T follicular helper cell (primary cell): Measurements from ENCODE around the gene CDA.

Experiments
- DNase-seq: peaks from one replicate; pipeline ENCODE4 v3.0.0-alpha.2; 2020; ENCODE audit warnings: low read depth
- total RNA-seq, 2 experiments: gene quantifications; one replicate each; lab custom pipeline; 2026; lab: John Stamatoyannopoulos, UW

The CDA gene
- total RNA-seq: 0 reads per million in 2 experiments

- no peak for DNase-seq
These were observed at the start of gene CDA for GRCh38 chr1:20588634-20589225. Gene CDA, plus strand, starts transcription at chr1:20589097. Its CDS starts 33 bp downstream, at chr1:20589130.

DNA sequence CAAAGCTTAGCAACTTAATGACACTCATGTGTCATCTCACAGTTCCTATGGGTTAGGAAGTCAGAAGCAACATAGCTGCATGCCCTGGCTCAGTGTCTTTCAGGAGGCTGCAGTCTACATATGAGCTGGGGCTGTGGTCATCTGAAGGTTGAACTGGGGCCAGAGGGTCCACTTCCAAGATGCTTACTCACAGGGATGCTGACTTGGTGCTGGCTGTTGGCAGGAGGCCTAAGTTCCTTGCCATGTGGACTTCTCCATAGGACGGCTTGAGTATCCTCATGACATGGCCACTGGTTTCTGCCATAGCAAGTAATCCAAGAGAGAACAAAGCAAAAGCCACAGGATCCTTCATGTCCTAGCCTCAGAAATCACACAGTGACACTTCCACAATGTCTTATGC lies 48.6 kb upstream of the CDA start:
- DNase-seq: no peak

DNA sequence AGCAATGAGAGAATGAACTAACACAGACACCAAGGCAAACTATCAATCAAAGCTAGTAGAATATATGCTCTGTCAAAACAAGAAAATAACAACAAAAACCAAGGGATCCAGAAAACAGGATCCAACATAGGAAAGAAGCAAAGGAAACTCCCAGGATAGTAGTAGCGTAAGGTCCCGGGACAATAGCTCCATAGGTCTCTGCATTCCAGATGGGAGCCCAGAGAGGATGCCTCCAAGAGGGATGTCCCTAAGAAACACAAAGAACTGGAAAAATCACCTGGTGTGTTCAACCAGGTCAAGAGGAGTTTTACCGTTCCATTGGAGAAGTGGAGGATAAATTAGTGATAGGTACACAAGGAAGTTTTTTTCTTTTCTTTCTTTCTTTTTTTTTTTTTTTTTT lies 42.3 kb upstream of the CDA start:
- no peak for DNase-seq

DNA sequence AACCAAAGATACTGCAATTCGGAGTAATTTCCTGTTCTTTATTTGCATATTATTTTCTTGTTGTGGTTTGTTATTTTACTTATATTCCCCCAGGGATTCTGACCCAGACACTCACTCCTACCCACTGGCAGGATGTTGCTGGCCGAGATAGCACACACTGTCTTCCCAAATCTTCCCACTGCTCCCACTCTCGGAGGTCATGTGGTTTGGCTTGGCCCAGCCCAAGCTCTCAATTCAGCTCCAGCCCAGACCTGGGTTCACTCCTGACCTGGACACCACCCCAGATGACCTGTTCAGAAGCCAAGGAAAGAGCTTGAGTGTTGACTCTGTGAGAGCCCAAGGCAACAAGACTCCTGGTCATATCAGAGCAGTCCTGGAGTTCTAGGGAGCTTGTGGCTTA lies 37.7 kb upstream of the CDA start:
- DNase-seq: no peak

- no peak for DNase-seq
These were observed 36.8 kb upstream of the CDA start, which contains the start of gene FAM43B for GRCh38 chr1:20551945-20552727. Gene FAM43B, plus strand, starts transcription at chr1:20552573. Its CDS starts 401 bp downstream, at chr1:20552974.

DNA sequence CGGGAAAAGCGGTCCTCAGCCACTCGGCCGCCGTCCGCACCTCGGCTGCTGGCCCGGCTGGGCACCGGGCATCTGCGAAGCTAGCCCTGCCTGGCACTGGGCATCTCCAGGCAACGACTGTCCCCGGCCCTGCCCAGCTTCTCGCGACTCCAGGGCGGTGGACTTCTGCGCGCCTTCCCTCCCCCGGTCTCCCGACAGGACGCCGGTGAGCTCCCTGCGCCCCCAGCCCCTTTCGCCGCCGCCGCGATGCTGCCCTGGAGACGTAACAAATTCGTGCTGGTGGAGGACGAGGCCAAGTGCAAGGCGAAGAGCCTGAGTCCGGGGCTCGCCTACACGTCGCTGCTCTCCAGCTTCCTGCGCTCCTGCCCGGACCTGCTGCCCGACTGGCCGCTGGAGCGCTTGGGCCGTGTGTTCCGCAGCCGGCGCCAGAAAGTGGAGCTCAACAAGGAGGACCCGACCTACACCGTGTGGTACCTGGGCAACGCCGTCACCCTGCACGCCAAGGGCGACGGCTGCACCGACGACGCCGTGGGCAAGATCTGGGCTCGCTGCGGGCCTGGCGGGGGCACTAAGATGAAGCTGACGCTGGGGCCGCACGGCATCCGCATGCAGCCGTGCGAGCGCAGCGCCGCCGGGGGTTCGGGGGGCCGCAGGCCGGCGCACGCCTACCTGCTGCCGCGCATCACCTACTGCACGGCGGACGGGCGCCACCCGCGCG lies 36.0 kb upstream of the CDA start:
- no peak for DNase-seq

GRCh38 chr1:20555025-20555757 lies 33.7 kb upstream of the CDA start:
- DNase-seq: no peak

- no peak for DNase-seq
These were observed 33.2 kb upstream of the CDA start for GRCh38 chr1:20555758-20556120.

- no peak for DNase-seq
These were observed 30.7 kb upstream of the CDA start for GRCh38 chr1:20558191-20558590.

DNA sequence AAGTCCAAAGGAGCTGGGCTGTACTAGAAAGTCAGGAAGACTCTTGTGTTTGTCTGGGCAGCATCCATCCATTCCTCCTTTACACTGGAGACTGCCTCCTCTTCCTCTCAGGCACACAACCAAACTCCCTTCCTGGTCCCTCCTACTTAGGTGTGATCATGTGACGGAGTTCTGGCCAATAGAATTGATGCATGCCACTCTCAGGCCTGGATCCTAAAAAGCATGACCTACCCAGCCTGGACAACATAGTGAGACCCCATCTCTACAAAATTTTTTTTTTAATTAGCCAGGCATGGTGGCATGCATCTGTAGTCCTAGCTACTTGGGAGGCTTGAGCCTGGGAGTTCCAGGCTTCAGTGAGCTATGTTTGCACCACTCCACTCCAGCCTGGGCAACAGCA lies 27.9 kb upstream of the CDA start:
- no peak for DNase-seq

- DNase-seq: no peak
These were observed 23.7 kb upstream of the CDA start for GRCh38 chr1:20565234-20565633.

GRCh38 chr1:20569523-20570098 lies 19.3 kb upstream of the CDA start:
- no peak for DNase-seq

DNA sequence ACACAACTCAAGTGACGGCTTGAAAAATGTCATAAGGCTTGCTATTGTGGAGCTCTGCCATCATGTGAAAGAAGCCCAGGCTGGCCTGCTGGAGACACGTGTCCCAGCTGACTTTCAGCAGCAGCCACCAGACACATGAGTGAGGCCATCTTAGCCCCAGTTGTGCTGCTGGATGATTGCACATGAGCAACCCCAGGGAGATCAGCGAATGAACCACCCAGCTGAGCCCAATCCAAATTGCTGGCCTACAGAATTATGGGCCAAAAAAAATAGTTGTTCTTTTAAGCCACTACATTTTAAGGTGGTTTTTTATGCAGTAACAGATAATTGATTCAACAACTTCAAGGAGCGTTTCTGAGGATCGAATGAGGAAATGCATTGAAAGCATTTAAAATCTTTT lies 17.5 kb upstream of the CDA start:
- DNase-seq: no peak

- no peak for DNase-seq
These were observed 14.9 kb upstream of the CDA start for GRCh38 chr1:20573987-20574386.

- peak; percentile 34 for DNase-seq
These were observed 14.0 kb upstream of the CDA start for GRCh38 chr1:20574686-20575540.

DNA sequence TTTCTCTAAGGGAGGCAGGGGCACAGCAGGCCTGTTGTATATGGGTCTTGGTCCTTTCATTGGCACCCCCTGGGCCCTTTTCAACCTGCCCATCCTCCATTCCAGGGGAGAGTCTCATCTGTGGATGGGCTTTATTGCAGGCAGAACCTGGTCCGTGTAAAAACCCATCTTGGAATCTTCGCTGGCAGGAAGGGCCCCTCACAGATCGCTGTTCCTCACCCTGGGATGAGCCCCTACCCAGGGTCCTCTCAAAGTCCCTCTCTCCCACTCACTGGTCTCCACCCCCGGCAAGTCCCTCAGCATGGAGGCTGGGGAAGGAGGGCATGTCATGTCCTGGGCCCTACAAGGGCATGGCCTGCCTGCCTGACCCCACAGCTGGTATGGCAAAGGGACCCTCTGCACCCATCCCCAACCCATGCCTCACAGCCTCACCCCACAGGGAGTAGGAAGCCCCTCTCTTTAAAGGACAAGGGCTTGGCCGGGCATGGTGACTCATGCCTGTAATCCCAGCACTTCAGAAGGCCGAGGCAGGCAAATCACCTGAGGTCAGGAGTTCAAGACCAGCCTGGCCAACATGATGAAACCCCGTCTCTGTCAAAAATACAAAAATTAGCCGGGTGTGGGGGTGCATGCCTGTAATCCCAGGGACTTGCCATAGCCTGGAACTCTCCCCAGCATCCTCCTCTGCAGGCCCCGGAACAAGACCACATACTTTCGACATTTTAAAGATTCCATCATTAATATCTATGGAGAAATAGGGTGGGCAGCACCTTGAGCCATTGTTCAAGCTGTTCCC lies 13.2 kb upstream of the CDA start:
- no peak for DNase-seq

DNA sequence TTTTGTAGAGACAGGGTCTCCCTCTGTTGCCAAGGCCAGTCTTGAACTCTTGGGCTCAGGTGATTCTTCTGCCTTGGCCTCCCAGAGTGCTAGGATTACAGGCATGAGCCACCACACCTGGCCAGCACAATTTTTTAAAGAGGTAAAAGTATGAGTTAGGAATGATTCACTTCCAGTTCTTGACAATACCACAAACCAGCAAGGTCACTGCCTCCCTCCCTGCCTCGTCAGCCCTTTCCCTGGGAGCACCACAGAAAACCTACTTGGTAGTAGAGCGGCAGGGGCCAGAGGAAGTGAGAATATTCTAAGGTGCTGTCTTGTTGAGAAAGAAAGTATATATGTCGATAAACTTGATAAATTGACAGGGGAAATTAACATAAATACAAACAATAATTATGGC lies 10.8 kb upstream of the CDA start:
- DNase-seq: no peak

DNA sequence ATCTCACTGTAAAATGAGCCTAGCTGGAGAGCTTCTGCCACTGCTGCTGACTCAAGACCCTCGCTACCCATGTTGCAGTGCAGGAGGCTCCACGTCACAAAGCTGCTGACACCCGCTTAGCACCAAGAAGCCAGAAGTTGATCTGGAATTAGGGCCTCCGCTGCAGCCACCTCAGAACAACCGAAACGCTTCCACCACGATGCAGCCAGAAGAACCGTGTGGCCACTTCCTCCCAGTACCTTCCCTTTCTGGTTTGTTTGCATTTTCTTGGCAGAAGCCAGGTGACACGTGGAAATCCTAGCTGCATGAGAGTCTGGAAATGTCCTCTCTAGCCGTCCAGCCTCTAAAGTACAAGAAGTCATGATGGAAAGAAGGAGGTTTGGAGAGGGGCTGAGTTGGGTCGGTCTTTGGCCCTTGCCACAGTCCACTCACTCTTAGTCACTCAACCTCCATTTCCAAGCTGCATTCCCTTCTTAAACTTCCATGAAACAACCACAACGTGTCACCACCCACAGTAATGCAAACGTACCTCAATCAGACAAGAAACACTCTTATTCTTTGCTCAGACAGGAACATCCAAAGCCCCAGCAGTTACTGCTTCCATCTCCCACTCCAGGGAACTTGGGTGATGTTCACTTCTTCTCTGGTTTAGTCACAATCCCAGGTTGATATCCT lies 10.0 kb upstream of the CDA start:
- DNase-seq: no peak

DNA sequence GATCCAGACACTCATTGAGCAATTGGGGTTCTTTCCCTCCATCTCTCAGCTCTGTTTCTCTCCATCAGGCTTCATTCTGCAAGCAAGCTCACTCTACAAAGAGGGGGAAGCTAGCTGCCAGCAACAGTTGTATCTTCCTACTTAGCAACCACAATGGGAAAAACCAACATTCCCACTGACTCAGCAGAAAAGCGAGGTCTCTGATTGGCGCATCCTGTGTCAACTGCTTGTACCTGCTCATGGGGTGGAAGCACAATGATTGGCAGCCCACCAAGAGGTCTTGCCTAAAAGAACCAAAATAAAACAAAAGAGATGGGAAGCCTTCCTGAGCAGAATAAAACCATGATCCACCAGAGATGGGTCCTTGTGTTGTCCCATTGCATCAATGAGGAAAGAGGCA lies 4.0 kb upstream of the CDA start:
- DNase-seq: no peak
